Measurements from ENCODE around the gene DNMT3B. TPM values are rescaled to one million over a fixed set of nuclear protein-coding genes. Genes with fewer than 3 reads are reported as not detected.

The DNMT3B gene
- total and polyA plus RNA-seq, 4 donors = 0.26 to 2.8 (median 0.60) TPM

- 92% methylated on average over 4 of the region's 4 CpGs for WGBS
- Histone ChIP-seq H3K27ac (ENCODE audit: low read depth in 1 of 2, low read length in 2 of 2) (no peak overlapping the region), H3K4me1 (ENCODE audit: control insufficient read depth in 4 of 4, insufficient read depth in 4 of 4, low read length in 3 of 4) (no peaks in the 10 kb centered on the region), H3K27me3 (ENCODE audit: control insufficient read depth in 4 of 4, insufficient read depth in 4 of 4, low read length in 3 of 4) (no peaks in the 10 kb centered on the region), H3K9ac (ENCODE audit: low read depth in 1 of 2, low read length in 2 of 2) (no peak overlapping the region), H3K36me3 (ENCODE audit: control insufficient read depth in 4 of 4, insufficient read depth in 3 of 4, low read depth in 1 of 4, low read length in 3 of 4) (no peaks in the 10 kb centered on the region), H3K4me3 (ENCODE audit: low read depth in 1 of 3, low read length in 3 of 3) (no peak overlapping the region), H3K9me3 (ENCODE audit: control insufficient read depth in 4 of 4, low read length in 3 of 4) (no peaks in the 10 kb centered on the region)
- TF ChIP-seq FOXA1 (IDR thresholded peaks at IDR 0.05) (no peak), HNF4G (IDR thresholded peaks at IDR 0.05) (no peak)
- no peak for DNase-seq (ENCODE audit: low spot score)
Observed at GRCh38 chr20:32753731-32754130, 8.5 kb upstream of the DNMT3B start.

- DNase-seq (ENCODE audit: low spot score) = no peak
- Histone ChIP-seq H3K27me3 (ENCODE audit: control insufficient read depth in 4 of 4, insufficient read depth in 4 of 4, low read length in 3 of 4) (no peaks in the 10 kb centered on the region), H3K9me3 (ENCODE audit: control insufficient read depth in 4 of 4, low read length in 3 of 4) (no peaks in the 10 kb centered on the region), H3K27ac (ENCODE audit: low read depth in 1 of 2, low read length in 2 of 2) (no peak overlapping the region), H3K4me1 (ENCODE audit: control insufficient read depth in 4 of 4, insufficient read depth in 4 of 4, low read length in 3 of 4) (no peaks in the 10 kb centered on the region), H3K9ac (ENCODE audit: low read depth in 1 of 2, low read length in 2 of 2) (no peak overlapping the region), H3K36me3 (ENCODE audit: control insufficient read depth in 4 of 4, insufficient read depth in 3 of 4, low read depth in 1 of 4, low read length in 3 of 4) (no peaks in the 10 kb centered on the region), H3K4me3 (ENCODE audit: low read depth in 1 of 3, low read length in 3 of 3) (no peak overlapping the region)
- WGBS = 75% methylated on average over 5 of the region's 5 CpGs
- TF ChIP-seq SP1 (IDR thresholded peaks at IDR 0.05) = no peak
- TF ChIP-seq NR2F2 (IDR thresholded peaks at IDR 0.05) = no peak
- TF ChIP-seq ATF3 (IDR thresholded peaks at IDR 0.05) = no peak
- TF ChIP-seq EGR1 (IDR thresholded peaks at IDR 0.05; ENCODE audit: low read depth in 2 of 2) = no peak
- TF ChIP-seq REST (IDR thresholded peaks at IDR 0.05) = no peak
- TF ChIP-seq HNF4A (conservative IDR thresholded peaks at IDR 0.05) = no peak
- no peak for TF ChIP-seq RAD21 (IDR thresholded peaks at IDR 0.05)
- no peak for TF ChIP-seq GABPA (IDR thresholded peaks at IDR 0.05 in 1 of 2, conservative IDR thresholded peaks at IDR 0.05 in 1 of 2)
- no peak for TF ChIP-seq TAF1 (conservative IDR thresholded peaks at IDR 0.05)
- TF ChIP-seq YY1 (IDR thresholded peaks at IDR 0.05) = no peak
Observed at GRCh38 chr20:32756156-32756555, 6.0 kb upstream of the DNMT3B start.

GRCh38 chr20:32761417-32761830 lies 761 bp upstream of the DNMT3B start:
- 44% methylated on average over 6 of the region's 6 CpGs for WGBS
- no peak for DNase-seq (ENCODE audit: low spot score)
- H3K4me1 ChIP-seq (ENCODE audit: control insufficient read depth in 4 of 4, insufficient read depth in 4 of 4, low read length in 3 of 4) = peaks cover 2 to 18% (median 14%) of the 10 kb centered on the region in 4 donors
- H3K27ac ChIP-seq (ENCODE audit: low read depth in 1 of 2, low read length in 2 of 2) = no peak overlapping the region
- no peaks in the 10 kb centered on the region for H3K36me3 ChIP-seq (ENCODE audit: control insufficient read depth in 4 of 4, insufficient read depth in 3 of 4, low read depth in 1 of 4, low read length in 3 of 4)
- H3K27me3 ChIP-seq (ENCODE audit: control insufficient read depth in 4 of 4, insufficient read depth in 4 of 4, low read length in 3 of 4) = no peaks in the 10 kb centered on the region
- H3K4me3 ChIP-seq (ENCODE audit: low read depth in 1 of 3, low read length in 3 of 3) = peak overlapping the region in 2 of 3 donors; percentile 59 to 94
- H3K9me3 ChIP-seq (ENCODE audit: control insufficient read depth in 4 of 4, low read length in 3 of 4) = no peaks in the 10 kb centered on the region
- no peak overlapping the region for H3K9ac ChIP-seq (ENCODE audit: low read depth in 1 of 2, low read length in 2 of 2)
- TF ChIP-seq RAD21 (IDR thresholded peaks at IDR 0.05) (no peak), ATF3 (IDR thresholded peaks at IDR 0.05) (no peak), GABPA (IDR thresholded peaks at IDR 0.05 in 1 of 2, conservative IDR thresholded peaks at IDR 0.05 in 1 of 2) (no peak), YY1 (IDR thresholded peaks at IDR 0.05) (no peak), MAX (IDR thresholded peaks at IDR 0.05) (no peak), HNF4G (IDR thresholded peaks at IDR 0.05) (no peak), NR2F2 (IDR thresholded peaks at IDR 0.05) (no peak), JUND (IDR thresholded peaks at IDR 0.05) (no peak), HNF4A (conservative IDR thresholded peaks at IDR 0.05) (no peak), EGR1 (IDR thresholded peaks at IDR 0.05; ENCODE audit: low read depth in 2 of 2) (no peak), REST (IDR thresholded peaks at IDR 0.05) (no peak), SP1 (IDR thresholded peaks at IDR 0.05) (no peak), CTCF (IDR thresholded peaks at IDR 0.05; ENCODE audit: low read depth, low read length, missing input control) (no peak), FOXA2 (IDR thresholded peaks at IDR 0.05) (no peak), TAF1 (conservative IDR thresholded peaks at IDR 0.05) (no peak), RXRA (IDR thresholded peaks at IDR 0.05) (no peak), FOXA1 (IDR thresholded peaks at IDR 0.05) (no peak)
